HG03571 (cell line): Measurements from ENCODE around the gene SCART1.
"Not testable (repeated sequence)": the region's sequence is repeated elsewhere in the genome, so short reads cannot be mapped to it uniquely, and the experiment has no call there.

Experiments used
- ATAC-seq: cut with Tn5 transposase; IDR thresholded peaks from one replicate; pipeline ENCODE4 v1.9.1; 2021; ENCODE audit not compliant: unreplicated experiment

The SCART1 gene

GRCh38 chr10:133471300-133472109 is 17.8 kb downstream of the SCART1 start:
- no peak for ATAC-seq

- no peak for ATAC-seq
These were observed 19.5 kb downstream of the SCART1 start for GRCh38 chr10:133473270-133473669.

- ATAC-seq = no peak
These were observed 20.3 kb downstream of the SCART1 start for GRCh38 chr10:133474027-133474426.

- no peak for ATAC-seq
These were observed 21.1 kb downstream of the SCART1 start for GRCh38 chr10:133474665-133475424.

- ATAC-seq = no peak
These were observed 21.6 kb downstream of the SCART1 start for GRCh38 chr10:133475425-133475734.

- no peak for ATAC-seq
These were observed 22.3 kb downstream of the SCART1 start for GRCh38 chr10:133475821-133476640.

GRCh38 chr10:133476641-133476990 is 22.9 kb downstream of the SCART1 start:
- ATAC-seq = no peak

GRCh38 chr10:133481086-133481643 is 27.4 kb downstream of the SCART1 start:
- no peak for ATAC-seq

- ATAC-seq = no peak
These were observed 27.9 kb downstream of the SCART1 start for GRCh38 chr10:133481657-133482056.

GRCh38 chr10:133484818-133485217 is 31.1 kb downstream of the SCART1 start:
- ATAC-seq = no peak

- ATAC-seq = no peak
These were observed 33.3 kb downstream of the SCART1 start for GRCh38 chr10:133487085-133487484.

- ATAC-seq = no peak
These were observed 34.6 kb downstream of the SCART1 start for GRCh38 chr10:133488354-133488753.

GRCh38 chr10:133489816-133490588 is 36.3 kb downstream of the SCART1 start:
- ATAC-seq = no peak

GRCh38 chr10:133493562-133493961 is 39.8 kb downstream of the SCART1 start:
- not testable (repeated sequence) for ATAC-seq

GRCh38 chr10:133497363-133497762 is 43.6 kb downstream of the SCART1 start:
- not testable (repeated sequence) for ATAC-seq

- ATAC-seq = not testable (repeated sequence)
These were observed 45.4 kb downstream of the SCART1 start for GRCh38 chr10:133499176-133499575.

- ATAC-seq = not testable (repeated sequence)
These were observed 47.2 kb downstream of the SCART1 start for GRCh38 chr10:133500897-133501296.

GRCh38 chr10:133509700-133510099 is 56.0 kb downstream of the SCART1 start:
- no peak for ATAC-seq

- ATAC-seq = no peak
These were observed 57.7 kb downstream of the SCART1 start for GRCh38 chr10:133511408-133511807.

- no peak for ATAC-seq
These were observed 58.3 kb downstream of the SCART1 start for GRCh38 chr10:133511907-133512528.
